Nasal cavity respiratory epithelium epithelial cell of viscerocranial mucosa (primary cell): ENCODE results near the gene RMC1. TPM values are rescaled to one million over a fixed set of nuclear protein-coding genes. Genes with fewer than 3 reads are reported as not detected.

Source experiments
- total RNA-seq: library from RNA; depleted of rRNA; stranded (reverse); fragments of >200 nt; gene quantifications from 2 replicates; pipeline ENCODE4 v1.2.3, GENCODE V29; 2014

The RMC1 gene
- total RNA-seq, result 35.8 and 38.3 TPM in 2 replicates

DNA sequence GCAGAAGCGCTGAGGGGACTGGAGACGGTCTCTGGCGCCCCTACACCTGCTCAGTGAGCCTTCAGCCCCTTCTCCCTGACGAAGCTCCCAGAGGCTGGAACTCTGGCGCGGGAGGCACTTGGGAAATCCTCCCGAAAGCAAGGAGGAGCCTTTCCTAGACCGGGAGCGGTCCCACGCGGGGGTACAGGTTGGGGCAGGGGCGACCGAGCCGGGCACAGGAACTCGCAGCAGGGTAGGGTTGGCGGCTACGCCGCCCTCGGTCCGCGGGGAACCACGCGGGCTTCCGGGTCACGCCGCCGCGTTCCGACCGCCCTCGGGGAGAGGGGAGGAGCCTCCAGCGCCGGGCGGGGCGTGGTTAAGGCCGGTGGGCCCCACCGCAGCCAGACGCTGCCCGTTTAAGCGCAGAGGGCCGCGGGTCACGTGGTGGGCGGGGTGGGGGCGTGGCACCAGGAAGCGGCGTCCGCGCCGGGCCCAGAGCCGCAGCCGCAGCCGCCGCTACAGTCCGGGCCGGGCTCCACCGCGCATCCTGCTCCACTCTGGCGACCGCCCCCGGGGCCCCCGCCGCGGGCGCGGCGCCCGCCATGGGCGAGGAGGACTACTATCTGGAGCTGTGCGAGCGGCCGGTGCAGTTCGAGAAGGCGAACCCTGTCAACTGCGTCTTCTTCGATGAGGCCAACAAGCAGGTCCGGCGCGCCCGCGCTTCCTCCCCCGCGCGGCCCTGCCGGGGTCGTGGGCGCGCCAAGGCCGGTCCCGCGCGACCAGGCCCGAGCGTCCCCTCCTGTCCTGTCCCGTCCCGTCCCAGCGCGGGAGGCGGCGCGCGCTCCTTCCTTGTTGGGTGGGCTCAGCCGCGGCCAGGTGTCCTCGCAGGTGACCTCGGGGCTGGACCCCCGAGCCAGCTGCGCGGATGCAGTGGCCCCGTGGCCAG lies at the start of gene RMC1:
TSS of gene RMC1 (plus strand) at position 474 of the 925 bp plus-strand sequence. CDS start at position 582, 108 bp downstream.

Other genes starting within 250 kb of the RMC1 start
- 148 and 173 TPM in 2 replicates for gene RIOK3, start 50.2 kb upstream of the RMC1 start, total RNA-seq
- 154 and 225 TPM in 2 replicates for gene NPC1, start 83.0 kb downstream of the RMC1 start, total RNA-seq
- 8.9 and 23.4 TPM in 2 replicates for gene ANKRD29, start 159.4 kb downstream of the RMC1 start, total RNA-seq
- gene LAMA3, start 185.9 kb downstream of the RMC1 start, total RNA-seq, result 859 and 1,149 TPM in 2 replicates